Midbrain (tissue), 1 donor: ENCODE data around the gene CYP4F11.
A peak's percentile ranks its signal among the peaks of the same experiment; 100 is the strongest.
"Not testable (repeated sequence)": the region's sequence is repeated elsewhere in the genome, so short reads cannot be mapped to it uniquely, and the experiment has no call there.

ENCODE experiments used
- DNase-seq: peaks from one replicate; lab custom pipeline; 2025; lab: John Stamatoyannopoulos, UW

CYP4F11 gene, protein sequence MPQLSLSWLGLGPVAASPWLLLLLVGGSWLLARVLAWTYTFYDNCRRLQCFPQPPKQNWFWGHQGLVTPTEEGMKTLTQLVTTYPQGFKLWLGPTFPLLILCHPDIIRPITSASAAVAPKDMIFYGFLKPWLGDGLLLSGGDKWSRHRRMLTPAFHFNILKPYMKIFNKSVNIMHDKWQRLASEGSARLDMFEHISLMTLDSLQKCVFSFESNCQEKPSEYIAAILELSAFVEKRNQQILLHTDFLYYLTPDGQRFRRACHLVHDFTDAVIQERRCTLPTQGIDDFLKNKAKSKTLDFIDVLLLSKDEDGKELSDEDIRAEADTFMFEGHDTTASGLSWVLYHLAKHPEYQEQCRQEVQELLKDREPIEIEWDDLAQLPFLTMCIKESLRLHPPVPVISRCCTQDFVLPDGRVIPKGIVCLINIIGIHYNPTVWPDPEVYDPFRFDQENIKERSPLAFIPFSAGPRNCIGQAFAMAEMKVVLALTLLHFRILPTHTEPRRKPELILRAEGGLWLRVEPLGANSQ

DNA sequence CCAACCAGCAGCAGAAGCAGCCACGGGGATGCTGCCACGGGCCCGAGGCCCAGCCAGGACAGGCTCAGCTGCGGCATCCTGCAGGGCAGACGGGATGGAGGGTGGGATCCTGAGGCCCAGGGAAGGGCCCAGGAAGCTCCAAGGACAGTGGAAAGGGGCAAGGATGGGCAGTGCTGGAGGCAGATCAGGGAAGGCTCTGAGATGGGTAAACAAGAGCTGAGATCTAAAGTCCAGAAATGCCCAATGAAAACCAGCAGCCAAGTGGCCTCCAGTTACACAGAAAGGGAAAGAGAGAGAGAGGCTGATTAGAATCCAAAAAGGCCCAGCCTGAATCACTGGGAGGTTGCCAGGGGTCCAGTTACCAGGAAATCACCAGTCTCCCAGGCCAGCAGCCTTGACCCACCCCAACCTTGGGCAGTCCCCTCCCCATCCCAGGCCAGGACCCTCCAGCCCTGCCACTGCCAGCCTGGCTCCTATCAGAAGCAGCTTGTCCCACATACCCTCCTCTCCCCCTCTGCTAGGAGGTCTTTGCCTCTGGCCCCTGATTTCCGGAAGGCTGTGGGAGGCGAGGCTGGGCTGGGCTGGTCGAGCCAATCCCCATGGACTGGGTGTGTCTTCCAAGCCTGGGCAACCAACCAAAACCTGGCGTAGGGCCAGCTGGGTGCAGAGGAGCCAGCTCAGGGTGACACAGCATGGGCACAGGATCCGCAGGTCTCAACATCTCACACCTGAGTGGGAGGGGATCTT lies at the start of gene CYP4F11:
Gene CYP4F11, minus strand, starts transcription at position 198 of the 747 bp plus-strand sequence. Its CDS starts 121 bp downstream, at position 77.
- DNase-seq: peak; percentile 63

DNA sequence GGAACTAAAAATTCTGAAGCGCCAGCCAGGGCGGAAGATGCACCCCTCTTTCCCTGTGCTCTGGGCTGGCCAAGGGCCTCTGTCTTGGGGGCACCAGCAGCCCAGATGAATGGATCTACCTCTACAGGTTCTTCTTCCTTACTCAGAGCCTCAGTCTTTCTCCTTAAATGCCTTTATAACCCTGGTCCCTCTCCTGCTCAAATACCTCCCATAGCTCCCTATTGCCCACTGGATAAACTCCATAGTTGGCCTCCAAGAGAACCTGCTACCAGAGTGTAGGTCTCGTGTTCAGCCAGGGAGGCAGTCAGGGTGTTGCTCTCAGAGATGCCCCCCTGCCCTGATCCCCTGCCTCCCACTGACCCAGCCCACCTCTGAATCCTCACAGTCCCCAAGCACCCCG lies 45.0 kb upstream of the CYP4F11 start:
- no peak for DNase-seq

- DNase-seq: no peak
Measured at GRCh38 chr19:15977690-15978089, 43.4 kb upstream of the CYP4F11 start.

GRCh38 chr19:15976836-15977689 lies 42.7 kb upstream of the CYP4F11 start:
- DNase-seq: no peak

DNA sequence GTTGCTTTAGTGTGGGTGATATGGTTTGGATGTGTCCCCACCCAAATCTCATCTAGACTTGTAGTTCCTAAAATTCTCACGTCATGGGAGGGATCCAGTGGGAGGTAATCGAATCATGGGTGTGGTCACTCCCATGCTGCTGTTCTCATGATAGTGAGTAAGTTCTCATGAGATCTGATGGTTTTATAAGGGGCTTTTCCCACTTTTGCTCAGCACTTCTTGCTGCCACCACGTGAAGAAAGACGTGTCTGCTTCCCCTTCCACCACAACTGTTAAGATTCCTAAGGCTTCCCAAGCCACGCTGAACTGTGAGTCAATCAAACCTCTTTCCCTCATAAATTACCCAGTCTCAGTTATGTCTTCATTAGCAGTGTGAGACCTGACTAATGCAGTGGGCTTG lies 40.5 kb upstream of the CYP4F11 start:
- no peak for DNase-seq

DNA sequence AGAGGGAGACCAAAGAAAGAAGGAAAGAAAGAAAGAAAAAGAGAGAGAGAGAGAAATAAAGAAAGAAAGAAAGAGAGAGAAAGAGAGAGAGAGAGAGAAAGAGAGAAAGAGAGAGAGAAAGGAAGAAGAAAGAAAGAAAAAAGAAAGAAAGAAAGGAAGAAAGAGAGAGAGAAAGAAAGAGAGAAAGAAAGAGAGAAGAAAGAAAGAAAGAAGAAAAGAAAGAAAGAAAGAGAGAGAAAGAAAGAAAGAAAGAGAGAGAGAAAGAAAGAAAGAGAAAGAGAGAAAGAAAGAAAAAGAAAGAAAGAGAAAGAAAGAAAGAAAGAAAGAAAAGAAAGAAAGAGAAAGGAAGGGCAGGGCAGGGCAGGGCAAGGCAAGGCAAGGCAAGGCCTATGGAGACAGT lies 37.7 kb upstream of the CYP4F11 start:
- DNase-seq: not testable (repeated sequence)

- DNase-seq: no peak
Measured at GRCh38 chr19:15971224-15971780, 37.0 kb upstream of the CYP4F11 start.

GRCh38 chr19:15964231-15964630 lies 29.9 kb upstream of the CYP4F11 start:
- no peak for DNase-seq

DNA sequence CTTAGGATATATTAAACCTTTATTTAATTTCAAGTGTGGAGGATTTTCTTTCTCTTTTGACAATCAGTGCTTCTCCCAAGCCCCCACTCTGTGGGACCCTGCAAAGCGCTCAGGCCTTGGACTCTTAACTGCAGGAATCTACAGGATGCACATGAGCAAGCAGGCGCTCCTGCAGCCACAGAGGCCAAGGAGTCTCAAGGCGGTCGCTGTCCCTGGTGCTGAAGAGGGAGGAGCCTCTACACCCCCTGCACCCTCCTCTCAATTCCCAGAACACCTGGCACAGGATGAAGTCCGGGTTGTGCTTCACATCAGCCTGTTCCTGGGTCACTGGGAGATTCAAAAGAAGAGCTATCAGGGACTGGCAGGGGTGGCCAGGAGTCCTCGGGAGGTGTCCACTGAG lies 28.0 kb upstream of the CYP4F11 start:
- no peak for DNase-seq

DNA sequence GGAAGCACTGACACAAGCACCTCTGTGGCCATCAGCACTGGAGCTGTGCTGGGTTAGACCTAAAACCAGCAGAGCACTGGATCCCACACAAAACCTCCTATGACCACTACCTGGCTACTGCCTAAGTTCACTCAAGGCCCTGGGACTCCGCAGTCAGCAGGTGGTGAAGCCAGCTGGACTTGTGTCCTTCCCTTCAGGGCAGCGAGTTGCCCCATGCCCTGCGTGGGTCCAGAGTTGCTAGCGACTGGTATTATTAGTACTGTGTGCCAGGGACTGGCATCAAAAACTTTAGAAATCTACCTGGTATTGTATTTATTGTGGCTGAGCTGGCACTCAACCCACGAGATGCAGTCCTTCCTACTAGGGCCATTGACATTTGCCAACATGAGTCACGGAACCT lies 20.5 kb upstream of the CYP4F11 start:
- DNase-seq: no peak

DNA sequence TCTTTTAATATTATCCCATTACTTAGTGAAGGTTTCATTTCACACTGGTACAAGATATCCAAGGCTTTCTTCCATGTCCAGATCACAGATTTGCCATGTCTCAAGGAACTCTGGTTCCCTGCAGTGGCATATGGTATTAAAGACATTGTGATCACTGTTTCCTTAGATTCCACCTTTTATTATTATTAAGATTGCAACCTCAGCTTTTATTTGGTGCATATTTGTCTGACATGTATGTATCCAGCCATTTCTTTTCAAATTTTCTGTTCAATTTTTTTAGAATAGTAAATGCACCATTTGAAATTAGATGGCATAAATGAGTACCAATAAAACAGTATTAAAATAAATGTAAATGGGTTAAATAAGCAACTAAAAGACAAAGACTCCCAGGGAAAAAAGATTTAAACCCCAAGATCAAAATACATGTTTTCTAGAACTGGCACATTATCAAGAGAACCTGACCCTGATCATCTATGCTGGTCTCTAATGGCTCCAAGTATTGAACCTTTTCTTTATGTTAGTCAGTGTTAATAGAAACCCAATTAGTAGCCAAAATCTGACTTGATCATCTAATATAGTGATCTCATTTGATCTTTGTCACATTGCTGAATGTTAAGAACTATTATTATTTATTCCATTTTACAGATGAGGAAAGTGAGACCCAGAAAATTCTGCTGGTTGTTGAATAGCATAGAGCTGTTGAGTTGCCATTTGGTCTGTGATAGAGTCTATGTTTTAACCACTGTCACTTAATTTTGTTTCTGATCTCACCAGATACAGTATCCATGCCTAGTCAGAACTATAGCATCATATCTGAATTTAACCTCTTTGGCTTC lies 14.1 kb upstream of the CYP4F11 start, which contains the start of gene OR10H4:
Gene OR10H4, plus strand, starts transcription at position 786 of the 836 bp plus-strand sequence. Its CDS starts 0 bp downstream, at position 786.
- DNase-seq: no peak

- DNase-seq: no peak
Measured at GRCh38 chr19:15945301-15945700, 11.0 kb upstream of the CYP4F11 start.

- no peak for DNase-seq
Measured at GRCh38 chr19:15944401-15944800, 10.1 kb upstream of the CYP4F11 start.

GRCh38 chr19:15937771-15938170 lies 3.4 kb upstream of the CYP4F11 start:
- DNase-seq: no peak

DNA sequence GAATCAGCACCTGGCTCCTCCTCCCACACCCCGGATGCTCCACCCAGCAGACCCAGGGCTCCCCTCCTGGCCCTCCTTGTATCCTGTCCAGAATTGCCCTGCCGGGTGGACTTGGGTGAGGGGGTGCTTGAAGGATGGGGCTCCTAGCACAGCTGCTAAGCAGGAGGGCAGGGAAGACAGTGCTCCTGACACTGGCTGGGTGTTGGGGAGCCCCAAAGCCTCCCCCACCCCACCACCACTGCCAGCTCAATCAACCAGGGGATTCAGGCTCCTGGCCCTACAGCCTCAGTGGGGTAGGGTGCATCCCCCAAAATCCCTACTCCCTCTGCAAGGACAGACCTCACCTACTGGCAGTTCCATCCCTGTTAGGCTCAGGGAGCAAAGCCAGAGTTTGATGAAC lies 2.6 kb upstream of the CYP4F11 start:
- no peak for DNase-seq

DNA sequence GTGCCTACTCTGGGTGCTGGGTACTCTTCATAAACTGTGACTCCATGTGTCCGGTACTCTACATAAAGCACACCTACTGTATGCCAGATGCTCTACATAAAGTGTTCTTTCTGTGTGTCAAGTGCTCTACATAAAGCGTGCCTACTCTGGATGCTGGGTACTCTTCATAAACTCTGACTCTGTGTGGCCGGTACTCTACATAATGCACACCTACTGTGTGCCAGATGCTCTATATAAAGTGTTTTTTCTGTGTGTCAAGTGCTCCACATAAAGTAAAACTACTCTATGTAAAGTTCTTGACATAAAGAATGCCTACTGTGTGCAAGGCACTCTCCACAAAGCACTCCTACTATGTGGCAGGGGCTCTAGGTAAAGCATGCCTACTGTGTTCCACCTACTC lies 1.8 kb upstream of the CYP4F11 start:
- DNase-seq: no peak

GRCh38 chr19:15935167-15935702 lies 906 bp upstream of the CYP4F11 start:
- DNase-seq: peak; percentile 36

GRCh38 chr19:15933761-15934331 lies 483 bp downstream of the CYP4F11 start:
- peak; percentile 31 for DNase-seq

DNA sequence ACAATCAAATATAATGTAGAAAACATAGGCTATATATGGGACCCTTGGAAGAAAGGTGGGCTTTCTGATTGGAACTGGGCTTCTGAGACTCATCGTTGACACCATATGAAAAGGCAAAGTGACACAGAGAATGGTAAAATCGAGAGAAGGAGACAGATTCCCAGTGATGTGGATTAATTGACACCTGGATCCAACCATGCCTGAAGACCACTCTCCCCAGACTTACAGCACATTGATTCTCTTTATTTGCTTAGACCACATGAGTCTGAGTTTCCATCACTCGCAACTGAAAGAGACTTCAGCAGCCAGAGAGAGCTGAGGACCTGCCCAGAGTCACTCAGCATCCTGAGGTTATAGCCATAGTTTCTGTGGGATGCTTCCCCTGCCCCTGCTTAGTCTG lies 6.0 kb downstream of the CYP4F11 start:
- DNase-seq: no peak

- no peak for DNase-seq
Measured at GRCh38 chr19:15926484-15926883, 7.8 kb downstream of the CYP4F11 start.
